Measurements from ENCODE around the gene ICAM1. TPM values are rescaled to one million over a fixed set of nuclear protein-coding genes. Genes with fewer than 3 reads are reported as not detected.

The ICAM1 gene
- total RNA-seq, 6 experiments from 2014 or later, result 4.6 to 186 (median 38.5) TPM

GRCh38 chr19:10289167-10289835, 18.4 kb downstream of the ICAM1 start:
- Histone ChIP-seq H3K9me3 (no peaks in the 10 kb centered on the region), H3K36me3 (peaks cover 6 to 18% (median 11%) of the 10 kb centered on the region in 4 donors), H3K27me3 (peaks cover 10 to 23% of the 10 kb centered on the region in 2 donors), H3K27ac (no peak overlapping the region), H3K4me3 (no peak overlapping the region), H3K4me1 (peaks cover 0 to 59% (median 6%) of the 10 kb centered on the region in 4 donors)
- TF ChIP-seq CTCF (IDR thresholded peaks at IDR 0.05) (no peak), POLR2A (IDR thresholded peaks at IDR 0.05) (no peak)
- under 1% methylated on average over 26 of the region's 50 CpGs for WGBS (ENCODE audit: insufficient coverage, low coverage, low lambda C conversion rate, missing lambda C conversion rate)
- no peak for ATAC-seq
- intact Hi-C loops (cut with DNase I), result no loop called here
- DNase-seq, result no peak

- TF ChIP-seq CTCF (IDR thresholded peaks at IDR 0.05) (no peak), POLR2A (IDR thresholded peaks at IDR 0.05) (no peak)
- 1% methylated on average over 9 of the region's 45 CpGs for WGBS (ENCODE audit: insufficient coverage, low coverage, low lambda C conversion rate, missing lambda C conversion rate)
- Histone ChIP-seq H3K4me1 (peaks cover 0 to 59% (median 6%) of the 10 kb centered on the region in 4 donors), H3K27me3 (peaks cover 12 to 29% of the 10 kb centered on the region in 2 donors), H3K27ac (no peak within 1 kb of the TSS), H3K36me3 (peaks cover 0 to 12% (median 8%) of the 10 kb centered on the region in 4 donors), H3K9me3 (no peaks in the 10 kb centered on the region), H3K4me3 (peak within 1 kb of the TSS in 1 of 3 donors; percentile 11)
- intact Hi-C loops (cut with DNase I), result no loop called here
- ATAC-seq (no peak), DNase-seq (no peak)
Observed at GRCh38 chr19:10289836-10290356, 19.0 kb downstream of the ICAM1 start, which contains the start of gene ICAM5. Gene ICAM5, plus strand, starts transcription at chr19:10289952. Its CDS starts 92 bp downstream, at chr19:10290044.

GRCh38 chr19:10290357-10290875, 19.5 kb downstream of the ICAM1 start:
- no peak for ATAC-seq
- DNase-seq, result no peak
- Histone ChIP-seq H3K9me3 (no peaks in the 10 kb centered on the region), H3K27me3 (peaks cover 15 to 34% of the 10 kb centered on the region in 2 donors), H3K27ac (no peak overlapping the region), H3K36me3 (peaks cover 0 to 7% (median 6%) of the 10 kb centered on the region in 4 donors), H3K4me1 (peaks cover 0 to 60% (median 6%) of the 10 kb centered on the region in 4 donors), H3K4me3 (peak overlapping the region in 1 of 3 donors; percentile 11)
- intact Hi-C loops (cut with DNase I), result no loop called here
- 1% methylated on average over 20 of the region's 30 CpGs for WGBS (ENCODE audit: insufficient coverage, low coverage, low lambda C conversion rate, missing lambda C conversion rate)
- TF ChIP-seq POLR2A (IDR thresholded peaks at IDR 0.05), result no peak
- TF ChIP-seq CTCF (IDR thresholded peaks at IDR 0.05), result no peak

GRCh38 chr19:10290876-10291553, 20.1 kb downstream of the ICAM1 start:
- ATAC-seq, result peak in 3 of 4 donors; percentile 14 to 23 (median 18)
- peaks cover 0 to 56% (median 6%) of the 10 kb centered on the region in 4 donors for H3K4me1 ChIP-seq
- TF ChIP-seq CTCF (IDR thresholded peaks at IDR 0.05), result no peak
- TF ChIP-seq POLR2A (IDR thresholded peaks at IDR 0.05), result peak; percentile 10
- 1% methylated on average over 17 of the region's 57 CpGs for WGBS (ENCODE audit: insufficient coverage, low coverage, low lambda C conversion rate, missing lambda C conversion rate)
- no peaks in the 10 kb centered on the region for H3K9me3 ChIP-seq
- DNase-seq, result peak in 1 of 3 donors; percentile 64
- peaks cover 15 to 34% of the 10 kb centered on the region in 2 donors for H3K27me3 ChIP-seq
- intact Hi-C loops (cut with DNase I), result no loop called here
- H3K27ac ChIP-seq, result no peak overlapping the region
- H3K36me3 ChIP-seq, result peaks cover 0 to under 1% (median under 1%) of the 10 kb centered on the region in 4 donors
- peak overlapping the region; percentile 11 to 36 (median 15) for H3K4me3 ChIP-seq

Data from right lobe of liver (tissue), 6 donors.